MM.1S (cell line): Measurements from ENCODE around the gene CUBN.

ENCODE experiments used
- DNase-seq: peaks from one replicate; pipeline ENCODE4 v3.0.0-alpha.2; 2015
- H2AFZ ChIP-seq: fragments of 300-600 bp; sonication (generic); 2 replicates; pipeline ENCODE4 v1.6.0; 2016; ENCODE audit warnings: antibody characterized with exemption, low read length
- H3F3A ChIP-seq: fragments of 300-600 bp; sonication (generic); 2 replicates; pipeline ENCODE4 v1.6.1; 2016; ENCODE audit warnings: mild to moderate bottlenecking, antibody characterized with exemption, low read length, moderate library complexity, mixed read lengths; ENCODE audit not compliant: insufficient read depth
- H3K27ac ChIP-seq: fragments of 300-600 bp; sonication (generic); 2 replicates; pipeline ENCODE4 v1.5.1; 2016; ENCODE audit warnings: mild to moderate bottlenecking, low read length
- H3K27me3 ChIP-seq: fragments of 300-600 bp; sonication (generic); replicated peaks from 2 replicates; pipeline ENCODE4 v1.6.0; 2016; ENCODE audit warnings: low read length; ENCODE audit not compliant: insufficient read depth
- H3K36me3 ChIP-seq: fragments of 300-600 bp; sonication (generic); replicated peaks from 2 replicates; pipeline ENCODE4 v1.6.1; 2016; ENCODE audit warnings: mild to moderate bottlenecking, low read length, mixed read lengths; ENCODE audit not compliant: insufficient read depth
- H3K4me1 ChIP-seq: fragments of 300-600 bp; sonication (generic); 2 replicates; pipeline ENCODE4 v1.6.1; 2016; ENCODE audit warnings: low read length, mixed read lengths
- H3K4me2 ChIP-seq: fragments of 300-600 bp; sonication (generic); 2 replicates; pipeline ENCODE4 v1.6.0; 2016; ENCODE audit warnings: low read depth, low read length
- H3K4me3 ChIP-seq: fragments of 300-600 bp; sonication (generic); 2 replicates; pipeline ENCODE4 v1.5.1; 2016; ENCODE audit warnings: low read length, mixed read lengths
- H3K79me2 ChIP-seq: fragments of 300-600 bp; sonication (generic); 2 replicates; pipeline ENCODE4 v1.6.1; 2016; ENCODE audit warnings: mixed run types, low read length, mixed read lengths
- H3K9ac ChIP-seq: fragments of 300-600 bp; sonication (generic); 2 replicates; pipeline ENCODE4 v1.6.1; 2016; ENCODE audit warnings: low read length, mixed read lengths
- H3K9me2 ChIP-seq: fragments of 300-600 bp; sonication (generic); replicated peaks from 2 replicates; pipeline ENCODE4 v1.6.1; 2016; ENCODE audit warnings: mild to moderate bottlenecking, low read length, mixed read lengths; ENCODE audit not compliant: insufficient read depth
- H3K9me3 ChIP-seq: fragments of 300-600 bp; sonication (generic); replicated peaks from 2 replicates; pipeline ENCODE4 v1.6.1; 2016; ENCODE audit warnings: mild to moderate bottlenecking, low read length, mixed read lengths; ENCODE audit not compliant: insufficient read depth
- H4K20me1 ChIP-seq: fragments of 300-600 bp; sonication (generic); 2 replicates; pipeline ENCODE4 v1.6.1; 2016; ENCODE audit warnings: mild to moderate bottlenecking, low read length, moderate library complexity, mixed read lengths; ENCODE audit not compliant: insufficient read depth
- CTCF ChIP-seq: fragments of 300-600 bp; sonication (generic); IDR thresholded peaks from 2 replicates; pipeline ENCODE4 v1.5.1; 2016; ENCODE audit warnings: antibody characterized with exemption, low read length, mixed read lengths
- EZH2 ChIP-seq: fragments of 300-600 bp; sonication (generic); optimal IDR thresholded peaks from 2 replicates; pipeline ENCODE3; 2017; ENCODE audit warnings: low read depth, mild to moderate bottlenecking, antibody characterized with exemption, low read length, mixed read lengths
- EZH2phosphoT487 ChIP-seq: fragments of 300-600 bp; sonication (generic); IDR thresholded peaks from 2 replicates; pipeline ENCODE4 v1.6.1; 2018; ENCODE audit warnings: antibody characterized with exemption, low read length

Gene CUBN

DNA sequence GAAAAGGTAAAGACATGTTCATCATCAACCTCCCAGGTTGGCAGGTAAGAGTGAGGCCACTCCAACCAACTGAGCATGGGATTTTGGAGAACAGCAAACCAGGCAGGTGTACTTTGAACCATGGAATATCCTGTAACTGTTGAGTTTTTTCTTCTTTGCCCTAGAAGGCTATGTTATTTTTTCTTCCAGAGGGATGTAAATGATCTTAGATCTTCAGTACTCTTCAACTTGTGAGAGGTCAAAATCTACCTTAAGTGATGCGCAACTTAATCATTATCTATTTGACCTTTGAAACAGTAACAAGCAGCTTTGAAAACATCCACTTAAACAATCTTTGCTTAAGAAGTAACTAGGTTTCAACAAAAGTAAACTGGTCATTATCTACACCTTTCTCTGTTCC lies at the start of gene CUBN:
CUBN (minus strand) TSS at position 71 of the 400 bp plus-strand sequence; CDS start at position 25, 46 bp downstream.
- Histone ChIP-seq H3K4me3 (no peak within 1 kb of the TSS), H3K27me3 (no peaks in the 10 kb centered on the region), H3K9me2 (no peaks in the 10 kb centered on the region), H2AFZ (no peak within 1 kb of the TSS), H3K9me3 (no peaks in the 10 kb centered on the region), H3K9ac (no peak within 1 kb of the TSS), H3K27ac (no peak within 1 kb of the TSS), H3K4me2 (no peak within 1 kb of the TSS), H4K20me1 (no peaks in the 10 kb centered on the region), H3K36me3 (no peaks in the 10 kb centered on the region), H3F3A (no peaks in the 10 kb centered on the region), H3K4me1 (no peaks in the 10 kb centered on the region), H3K79me2 (no peaks in the 10 kb centered on the region)
- no peak for DNase-seq
- TF ChIP-seq EZH2 (no peak), CTCF (no peak), EZH2phosphoT487 (no peak)

DNA sequence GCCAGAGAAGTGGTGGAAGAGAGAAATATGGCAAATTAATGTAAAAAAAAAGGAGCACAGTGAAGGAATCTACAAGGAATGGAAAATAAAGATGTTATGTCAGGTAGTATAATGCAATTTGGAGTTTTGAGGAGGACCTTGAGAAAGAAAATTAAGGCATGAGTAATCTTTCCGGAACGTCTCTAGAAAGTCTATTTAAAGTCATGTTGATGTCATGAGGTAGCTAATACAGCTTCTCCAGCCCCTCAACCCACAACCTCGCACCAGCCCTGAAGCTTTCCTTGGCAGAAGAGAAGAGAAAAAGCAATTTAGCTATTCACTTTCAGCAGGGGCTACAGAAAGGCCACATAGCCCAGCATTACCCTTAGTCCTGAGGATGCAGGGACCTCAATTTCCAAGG lies 49.4 kb upstream of the CUBN start:
- DNase-seq, result no peak
- Histone ChIP-seq H3K4me1 (no peaks in the 10 kb centered on the region), H3K27me3 (no peaks in the 10 kb centered on the region), H3K9ac (no peak overlapping the region), H3K27ac (no peak overlapping the region), H3K4me3 (no peak overlapping the region), H3K79me2 (no peaks in the 10 kb centered on the region), H3K9me2 (no peaks in the 10 kb centered on the region), H3K4me2 (no peak overlapping the region), H4K20me1 (no peaks in the 10 kb centered on the region), H3K9me3 (no peaks in the 10 kb centered on the region), H3K36me3 (no peaks in the 10 kb centered on the region), H3F3A (no peaks in the 10 kb centered on the region), H2AFZ (no peak overlapping the region)
- TF ChIP-seq EZH2 (no peak), EZH2phosphoT487 (no peak), CTCF (no peak)

- no peaks in the 10 kb centered on the region for H3K36me3 ChIP-seq
- H3K9me2 ChIP-seq, result no peaks in the 10 kb centered on the region
- no peak overlapping the region for H3K9ac ChIP-seq
- no peak overlapping the region for H3K4me2 ChIP-seq
- no peak overlapping the region for H2AFZ ChIP-seq
- no peaks in the 10 kb centered on the region for H4K20me1 ChIP-seq
- H3K4me1 ChIP-seq, result no peaks in the 10 kb centered on the region
- H3K4me3 ChIP-seq, result no peak overlapping the region
- no peaks in the 10 kb centered on the region for H3F3A ChIP-seq
- DNase-seq, result no peak
- no peaks in the 10 kb centered on the region for H3K79me2 ChIP-seq
- no peak for TF ChIP-seq EZH2
- no peaks in the 10 kb centered on the region for H3K27me3 ChIP-seq
- H3K9me3 ChIP-seq, result no peaks in the 10 kb centered on the region
- no peak overlapping the region for H3K27ac ChIP-seq
Observed at GRCh38 chr10:17178006-17178405, 48.4 kb upstream of the CUBN start.

GRCh38 chr10:17177014-17177413 lies 47.4 kb upstream of the CUBN start:
- Histone ChIP-seq H3K9ac (no peak overlapping the region), H4K20me1 (no peaks in the 10 kb centered on the region), H3K27me3 (no peaks in the 10 kb centered on the region), H3K9me3 (no peaks in the 10 kb centered on the region), H3K36me3 (no peaks in the 10 kb centered on the region), H3K79me2 (no peaks in the 10 kb centered on the region), H3K4me1 (no peaks in the 10 kb centered on the region), H3F3A (no peaks in the 10 kb centered on the region), H3K4me3 (no peak overlapping the region), H3K4me2 (no peak overlapping the region), H3K27ac (no peak overlapping the region), H2AFZ (no peak overlapping the region), H3K9me2 (no peaks in the 10 kb centered on the region)
- TF ChIP-seq EZH2phosphoT487, result no peak
- TF ChIP-seq EZH2, result no peak
- TF ChIP-seq CTCF, result no peak
- DNase-seq, result no peak
